SU-DHL-6 (cell line): ENCODE results near the gene PFN1.

Experiments used
- H2AFZ ChIP-seq: fragments of 200-600 bp; sonication (generic); 2 replicates; pipeline ENCODE4 v1.6.1; 2014; ENCODE audit warnings: low read depth, mild to moderate bottlenecking, moderate library complexity, mixed read lengths, antibody characterized with exemption, low read length; ENCODE audit not compliant: severe bottlenecking
- H3F3A ChIP-seq: fragments of 200-600 bp; shearing (Covaris generic); 2 replicates; pipeline ENCODE4 v1.6.0; 2016; ENCODE audit warnings: antibody characterized with exemption, mild to moderate bottlenecking; ENCODE audit not compliant: insufficient read depth
- H3K27ac ChIP-seq: fragments of 200-600 bp; sonication (generic); 2 replicates; pipeline ENCODE4 v1.5.1; 2016; ENCODE audit warnings: low read depth, mild to moderate bottlenecking, low read length, moderate library complexity, mixed read lengths
- H3K27me3 ChIP-seq: fragments of 200-600 bp; sonication (generic), shearing (Covaris generic); 2 replicates; pipeline ENCODE4 v1.6.0; 2014; ENCODE audit warnings: mild to moderate bottlenecking, low read length
- H3K36me3 ChIP-seq: fragments of 200-600 bp; sonication (generic); 2 replicates; pipeline ENCODE4 v1.6.1; 2014; ENCODE audit warnings: mild to moderate bottlenecking, low read length, mixed read lengths
- H3K4me2 ChIP-seq: fragments of 300-600, 200-600 bp; shearing (Covaris generic), sonication (generic); 2 replicates; pipeline ENCODE4 v1.6.0; 2014; ENCODE audit warnings: low read length, low read depth, mild to moderate bottlenecking; ENCODE audit not compliant: poor library complexity, severe bottlenecking
- H3K4me3 ChIP-seq: fragments of 200-600 bp; sonication (generic); 2 replicates; pipeline ENCODE4 v1.5.1; 2014; ENCODE audit warnings: antibody characterized with exemption, low read length, mild to moderate bottlenecking, mixed read lengths; ENCODE audit not compliant: insufficient read depth, poor library complexity, severe bottlenecking
- H3K79me2 ChIP-seq: fragments of 200-600 bp; sonication (generic); 2 replicates; pipeline ENCODE4 v1.6.1; 2014; ENCODE audit warnings: mild to moderate bottlenecking, low read length, moderate library complexity; ENCODE audit not compliant: insufficient read depth
- H3K9ac ChIP-seq: fragments of 200-600 bp; sonication (generic); 2 replicates; pipeline ENCODE4 v1.7.0; 2014; ENCODE audit warnings: mild to moderate bottlenecking, low read length
- H3K9me2 ChIP-seq: fragments of 200-600 bp; sonication (generic); replicated peaks from 2 replicates; pipeline ENCODE4 v1.6.1; 2014; ENCODE audit warnings: low read length; ENCODE audit not compliant: insufficient read depth
- H3K9me3 ChIP-seq: fragments of 200-600 bp; sonication (generic); 2 replicates; pipeline ENCODE4 v1.6.1; 2014; ENCODE audit warnings: low read length, mixed read lengths; ENCODE audit not compliant: insufficient read depth
- H4K20me1 ChIP-seq: fragments of 200-600 bp; sonication (generic); 2 replicates; pipeline ENCODE4 v1.6.1; 2014; ENCODE audit warnings: low read depth, mild to moderate bottlenecking, antibody characterized with exemption, low read length, moderate library complexity, mixed read lengths
- CTCF ChIP-seq: fragments of 200-600 bp; sonication (generic); IDR thresholded peaks from one replicate; pipeline ENCODE4 v1.5.1; 2017; ENCODE audit warnings: antibody characterized with exemption, mild to moderate bottlenecking, low read length, moderate library complexity; ENCODE audit not compliant: insufficient read depth, poor library complexity, severe bottlenecking
- EZH2phosphoT487 ChIP-seq: fragments of 200-600 bp; sonication (generic), shearing (Covaris generic); conservative IDR thresholded peaks from 2 replicates; pipeline ENCODE4 v1.6.1; 2018; ENCODE audit warnings: mild to moderate bottlenecking, antibody characterized with exemption, low read length, moderate library complexity, mixed read lengths

Gene PFN1

GRCh38 chr17:4937553-4937952 is 10.8 kb downstream of the PFN1 start:
- H3K9me2 ChIP-seq, result no peaks in the 10 kb centered on the region
- H2AFZ ChIP-seq, result no peak overlapping the region
- no peaks in the 10 kb centered on the region for H3K27me3 ChIP-seq
- H4K20me1 ChIP-seq, result no peaks in the 10 kb centered on the region
- H3K9me3 ChIP-seq, result no peaks in the 10 kb centered on the region
- peaks cover 20% of the 10 kb centered on the region for H3F3A ChIP-seq
- H3K27ac ChIP-seq, result no peak overlapping the region
- TF ChIP-seq EZH2phosphoT487 (no peak), CTCF (no peak)
- H3K9ac ChIP-seq, result no peak overlapping the region
- no peak overlapping the region for H3K4me3 ChIP-seq
- no peak overlapping the region for H3K4me2 ChIP-seq
- H3K36me3 ChIP-seq, result no peaks in the 10 kb centered on the region
- peaks cover 36% of the 10 kb centered on the region for H3K79me2 ChIP-seq

GRCh38 chr17:4936436-4936835 is 11.9 kb downstream of the PFN1 start:
- Histone ChIP-seq H3K9me2 (no peaks in the 10 kb centered on the region), H3K36me3 (no peaks in the 10 kb centered on the region), H2AFZ (no peak overlapping the region), H3K9me3 (no peaks in the 10 kb centered on the region), H3F3A (peaks cover 10% of the 10 kb centered on the region), H3K9ac (no peak overlapping the region), H3K27me3 (no peaks in the 10 kb centered on the region), H3K79me2 (peaks cover 27% of the 10 kb centered on the region), H4K20me1 (no peaks in the 10 kb centered on the region), H3K4me2 (no peak overlapping the region), H3K4me3 (no peak overlapping the region), H3K27ac (no peak overlapping the region)
- no peak for TF ChIP-seq CTCF
- TF ChIP-seq EZH2phosphoT487, result no peak

GRCh38 chr17:4935650-4936049 is 12.7 kb downstream of the PFN1 start:
- Histone ChIP-seq H3K4me3 (no peak overlapping the region), H3K27me3 (no peaks in the 10 kb centered on the region), H2AFZ (no peak overlapping the region), H3K9me3 (no peaks in the 10 kb centered on the region), H3K9me2 (no peaks in the 10 kb centered on the region), H3K79me2 (peaks cover 19% of the 10 kb centered on the region), H3K9ac (no peak overlapping the region), H3K36me3 (no peaks in the 10 kb centered on the region), H3F3A (0 out of 2 replicates have a peak, but pooled peaks cover 5% of the 10 kb centered on the region), H3K27ac (no peak overlapping the region), H4K20me1 (no peaks in the 10 kb centered on the region), H3K4me2 (no peak overlapping the region)
- TF ChIP-seq EZH2phosphoT487, result no peak
- no peak for TF ChIP-seq CTCF
